Inferior parietal cortex (tissue), 1 donor: Measurements from ENCODE around the gene CRYBG1.
"Not testable (repeated sequence)": the region's sequence is repeated elsewhere in the genome, so short reads cannot be mapped to it uniquely, and the experiment has no call there.

ENCODE experiments used
- DNase-seq: peaks from one replicate; pipeline ENCODE4 v3.0.0-alpha.2; 2016; ENCODE audit errors: extremely low spot score

Gene CRYBG1

GRCh38 chr6:106547601-106548453 is 187.3 kb downstream of the CRYBG1 start:
- DNase-seq, result no peak

GRCh38 chr6:106548926-106549455 is 188.5 kb downstream of the CRYBG1 start:
- DNase-seq, result not testable (repeated sequence)

- DNase-seq, result no peak
Observed at GRCh38 chr6:106549521-106549920, 189.0 kb downstream of the CRYBG1 start.

- DNase-seq, result no peak
Observed at GRCh38 chr6:106551155-106551554, 190.6 kb downstream of the CRYBG1 start.

GRCh38 chr6:106553440-106553839 is 192.9 kb downstream of the CRYBG1 start:
- DNase-seq, result no peak

- no peak for DNase-seq
Observed at GRCh38 chr6:106555767-106556166, 195.2 kb downstream of the CRYBG1 start.

GRCh38 chr6:106556368-106556960 is 195.9 kb downstream of the CRYBG1 start:
- DNase-seq, result no peak

GRCh38 chr6:106557837-106558236 is 197.3 kb downstream of the CRYBG1 start:
- DNase-seq, result no peak

- no peak for DNase-seq
Observed at GRCh38 chr6:106558364-106558763, 197.8 kb downstream of the CRYBG1 start.

GRCh38 chr6:106559659-106560058 is 199.1 kb downstream of the CRYBG1 start:
- not testable (repeated sequence) for DNase-seq

- no peak for DNase-seq
Observed at GRCh38 chr6:106560996-106561685, 200.6 kb downstream of the CRYBG1 start.

- DNase-seq, result no peak
Observed at GRCh38 chr6:106561686-106562405, 201.3 kb downstream of the CRYBG1 start.

GRCh38 chr6:106563614-106564013 is 203.1 kb downstream of the CRYBG1 start:
- no peak for DNase-seq

- no peak for DNase-seq
Observed at GRCh38 chr6:106564476-106564875, 204.0 kb downstream of the CRYBG1 start.

- DNase-seq, result no peak
Observed at GRCh38 chr6:106568530-106568929, 208.0 kb downstream of the CRYBG1 start.

- DNase-seq, result no peak
Observed at GRCh38 chr6:106569428-106569827, 208.9 kb downstream of the CRYBG1 start.

GRCh38 chr6:106572436-106572835 is 211.9 kb downstream of the CRYBG1 start:
- no peak for DNase-seq

- no peak for DNase-seq
Observed at GRCh38 chr6:106572875-106573585, 212.5 kb downstream of the CRYBG1 start.

GRCh38 chr6:106574741-106575458 is 214.4 kb downstream of the CRYBG1 start:
- peak; percentile 33 for DNase-seq

- DNase-seq, result no peak
Observed at GRCh38 chr6:106579281-106579680, 218.8 kb downstream of the CRYBG1 start.
